Measurements from ENCODE around the gene ARL13B.

GRCh38 chr3:94004301-94004910 lies 24.5 kb downstream of the ARL13B start:
- TF ChIP-seq CTCF (IDR thresholded peaks at IDR 0.05; ENCODE audit: low read length) (peak; percentile 85), EZH2phosphoT487 (IDR thresholded peaks at IDR 0.05; ENCODE audit: low read length) (no peak), EZH2 (optimal IDR thresholded peaks at IDR 0.05; ENCODE audit: low read depth, low read length) (no peak)
